Nephron (organoid): Measurements from ENCODE around the gene SNRPB.

Experiments
- H3K27ac Mint-ChIP-seq, 3 experiments: 2 replicates each; pipeline ENCODE4 v1.8.0; 2020; ENCODE audit warnings: mixed read lengths in 3 of 3, mild to moderate bottlenecking in 2 of 3, moderate library complexity in 1 of 3
- H3K27me3 Mint-ChIP-seq: 2 replicates; pipeline ENCODE4 v1.8.0; 2021; ENCODE audit warnings: low read depth, mild to moderate bottlenecking, moderate library complexity, mixed read lengths
- H3K36me3 Mint-ChIP-seq: 2 replicates; pipeline ENCODE4 v1.8.0; 2020; ENCODE audit warnings: low read depth, mixed read lengths
- H3K4me1 Mint-ChIP-seq: 2 replicates; pipeline ENCODE4 v1.8.0; 2020; ENCODE audit warnings: mixed read lengths
- H3K4me3 Mint-ChIP-seq, 3 experiments: 2 replicates each; pipeline ENCODE4 v1.8.0; 2020; ENCODE audit warnings: mild to moderate bottlenecking in 3 of 3, mixed read lengths in 3 of 3, moderate library complexity in 2 of 3
- H3K9me3 Mint-ChIP-seq: 2 replicates; pipeline ENCODE4 v1.8.0; 2020; ENCODE audit warnings: mixed read lengths
- TF ChIP-seq, protein P1 (sequence below), 3 experiments: fragments of 200-600 bp; sonication (generic); IDR thresholded peaks; one replicate each; pipeline ENCODE4 v1.5.0; 2021; ENCODE audit warnings: antibody characterized with exemption in 3 of 3; ENCODE audit not compliant: unreplicated experiment in 3 of 3

SNRPB gene

DNA sequence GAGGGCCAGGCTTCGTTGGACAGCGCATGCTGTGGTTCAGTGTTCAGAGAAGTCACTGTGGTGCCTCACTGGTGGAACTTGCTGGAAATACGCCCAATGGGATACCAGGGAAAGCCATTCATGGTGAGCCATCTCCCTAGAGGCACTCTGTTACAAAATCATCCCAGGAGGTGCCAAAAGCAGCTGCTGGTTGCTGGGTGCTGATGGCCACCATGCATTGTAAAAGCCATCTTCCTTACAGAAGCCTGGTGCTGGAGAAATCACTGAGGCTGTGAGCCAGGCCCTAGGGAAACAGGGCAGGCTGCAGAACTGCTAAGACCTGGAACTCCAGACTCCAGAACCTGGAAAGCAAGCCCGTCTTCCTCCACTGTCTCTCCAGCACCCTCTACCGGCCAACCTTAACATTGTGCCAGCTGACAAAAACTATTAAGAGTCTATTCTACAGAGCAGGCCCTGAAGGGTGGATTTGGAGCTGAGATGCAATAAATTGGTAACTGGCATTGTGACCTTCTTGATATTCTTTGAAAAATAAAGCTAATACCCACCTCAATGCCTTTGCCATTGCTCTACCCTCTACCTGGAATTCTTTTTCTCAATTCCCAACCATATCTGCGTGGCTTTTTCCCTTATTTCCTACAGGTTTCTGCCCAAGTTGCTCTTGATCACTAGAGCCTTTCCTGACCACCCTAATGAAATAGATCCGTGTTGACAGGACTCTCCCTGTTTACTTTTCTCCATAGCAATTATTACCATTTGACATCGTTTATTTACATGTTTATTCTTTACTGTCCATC, 18.5 kb downstream of the SNRPB start:
- no peaks in the 10 kb centered on the region for H3K9me3 Mint-ChIP-seq
- H3K4me1 Mint-ChIP-seq, result no peaks in the 10 kb centered on the region
- H3K4me3 Mint-ChIP-seq, result no peak overlapping the region
- no peaks in the 10 kb centered on the region for H3K27me3 Mint-ChIP-seq
- TF ChIP-seq, protein P1, sequence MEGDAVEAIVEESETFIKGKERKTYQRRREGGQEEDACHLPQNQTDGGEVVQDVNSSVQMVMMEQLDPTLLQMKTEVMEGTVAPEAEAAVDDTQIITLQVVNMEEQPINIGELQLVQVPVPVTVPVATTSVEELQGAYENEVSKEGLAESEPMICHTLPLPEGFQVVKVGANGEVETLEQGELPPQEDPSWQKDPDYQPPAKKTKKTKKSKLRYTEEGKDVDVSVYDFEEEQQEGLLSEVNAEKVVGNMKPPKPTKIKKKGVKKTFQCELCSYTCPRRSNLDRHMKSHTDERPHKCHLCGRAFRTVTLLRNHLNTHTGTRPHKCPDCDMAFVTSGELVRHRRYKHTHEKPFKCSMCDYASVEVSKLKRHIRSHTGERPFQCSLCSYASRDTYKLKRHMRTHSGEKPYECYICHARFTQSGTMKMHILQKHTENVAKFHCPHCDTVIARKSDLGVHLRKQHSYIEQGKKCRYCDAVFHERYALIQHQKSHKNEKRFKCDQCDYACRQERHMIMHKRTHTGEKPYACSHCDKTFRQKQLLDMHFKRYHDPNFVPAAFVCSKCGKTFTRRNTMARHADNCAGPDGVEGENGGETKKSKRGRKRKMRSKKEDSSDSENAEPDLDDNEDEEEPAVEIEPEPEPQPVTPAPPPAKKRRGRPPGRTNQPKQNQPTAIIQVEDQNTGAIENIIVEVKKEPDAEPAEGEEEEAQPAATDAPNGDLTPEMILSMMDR (IDR thresholded peaks at IDR 0.05; ENCODE audit: unreplicated experiment in 3 of 3), result peak; percentile 81 to 86 (median 82)
- no peaks in the 10 kb centered on the region for H3K36me3 Mint-ChIP-seq
- no peak overlapping the region for H3K27ac Mint-ChIP-seq

DNA sequence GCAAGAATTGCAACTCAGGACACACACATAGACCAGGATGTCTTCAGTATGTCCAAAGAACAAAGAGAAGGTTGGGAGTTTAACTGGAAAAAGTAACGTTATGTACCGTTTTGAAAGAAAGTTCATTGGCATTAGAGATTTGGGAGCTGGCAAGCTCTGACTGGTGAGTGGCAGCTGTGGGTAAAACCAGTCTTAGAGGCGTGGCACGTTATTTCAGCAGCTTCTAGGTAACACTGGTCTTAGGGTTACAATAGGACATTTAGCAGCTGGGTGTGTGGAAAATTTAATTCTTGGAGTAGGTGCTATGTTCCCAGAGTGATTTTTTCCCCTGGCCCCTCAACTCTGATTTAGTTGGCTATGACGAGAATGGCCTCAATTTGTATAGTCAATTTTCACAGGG, 19.2 kb downstream of the SNRPB start:
- Mint-ChIP-seq H3K4me3 (no peak overlapping the region), H3K9me3 (no peaks in the 10 kb centered on the region)

DNA sequence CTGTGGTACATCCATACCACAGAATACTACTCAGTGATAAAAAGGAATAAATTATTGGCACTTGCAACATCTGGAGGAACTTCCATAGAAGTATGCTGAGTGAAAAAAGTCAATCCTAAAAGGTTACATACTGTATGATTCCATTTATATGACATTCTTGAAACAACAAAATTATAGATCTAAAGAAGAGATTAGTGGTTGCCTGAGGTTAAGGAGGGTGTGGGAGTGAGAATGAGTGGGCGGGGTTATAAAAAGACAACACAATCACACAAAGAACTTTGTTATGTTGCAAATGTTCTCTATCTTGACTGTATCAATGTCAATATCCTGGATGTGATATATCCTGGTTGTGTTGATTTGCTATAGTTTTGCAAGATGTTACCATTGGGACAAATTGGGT, 21.2 kb downstream of the SNRPB start:
- no peaks in the 10 kb centered on the region for H3K36me3 Mint-ChIP-seq
- H3K27ac Mint-ChIP-seq, result no peak overlapping the region
- no peaks in the 10 kb centered on the region for H3K9me3 Mint-ChIP-seq
- no peaks in the 10 kb centered on the region for H3K4me1 Mint-ChIP-seq
- TF ChIP-seq, protein P1 (IDR thresholded peaks at IDR 0.05; ENCODE audit: unreplicated experiment in 3 of 3), result no peak
- H3K4me3 Mint-ChIP-seq, result no peak overlapping the region
- no peaks in the 10 kb centered on the region for H3K27me3 Mint-ChIP-seq

More for the DNA sequence above, 19.2 kb downstream of the SNRPB start:
- Mint-ChIP-seq H3K36me3 (no peaks in the 10 kb centered on the region), H3K27ac (no peak overlapping the region), H3K27me3 (no peaks in the 10 kb centered on the region), H3K4me1 (no peaks in the 10 kb centered on the region)
- TF ChIP-seq, protein P1 (IDR thresholded peaks at IDR 0.05; ENCODE audit: unreplicated experiment in 3 of 3), result no peak

DNA sequence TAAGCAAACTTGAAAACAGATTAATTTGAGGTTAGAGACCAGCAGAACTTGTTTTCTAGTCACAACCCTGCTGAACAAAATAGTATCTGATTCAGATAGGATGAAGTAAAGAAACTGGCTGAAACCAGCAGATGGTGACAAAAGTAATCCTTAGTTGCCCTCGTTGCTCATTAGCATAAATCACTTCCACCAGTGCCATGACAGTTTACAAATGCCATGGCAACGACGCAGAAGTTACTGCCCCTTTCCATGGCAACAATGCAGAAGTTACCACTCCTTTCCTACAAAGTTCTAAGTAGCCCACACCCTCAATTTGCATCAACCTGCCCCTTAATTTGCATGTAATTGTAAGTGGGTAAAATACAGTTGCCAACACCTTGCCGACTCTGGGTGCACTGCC, 23.7 kb downstream of the SNRPB start:
- TF ChIP-seq, protein P1 (IDR thresholded peaks at IDR 0.05; ENCODE audit: unreplicated experiment in 3 of 3), result no peak
- Mint-ChIP-seq H3K9me3 (no peaks in the 10 kb centered on the region), H3K27ac (no peak overlapping the region), H3K36me3 (no peaks in the 10 kb centered on the region), H3K27me3 (no peaks in the 10 kb centered on the region), H3K4me1 (no peaks in the 10 kb centered on the region), H3K4me3 (no peak overlapping the region)

DNA sequence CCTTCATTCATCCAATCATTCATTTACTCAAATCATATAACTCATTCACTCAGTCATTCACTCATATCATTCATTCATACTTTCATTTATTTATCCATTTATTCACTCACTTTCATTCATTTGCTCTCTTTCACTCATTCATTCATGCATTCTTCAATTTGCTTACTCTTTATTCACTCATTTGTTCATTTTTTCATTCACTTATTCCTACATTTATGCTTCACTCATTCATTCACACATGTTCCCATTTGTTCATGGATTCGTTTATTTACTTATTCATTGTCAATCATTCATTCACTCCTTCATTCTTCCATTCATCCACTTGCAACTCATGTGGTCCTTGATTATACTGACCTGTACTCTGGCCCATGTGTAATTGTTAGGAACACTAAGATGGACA, 39.4 kb downstream of the SNRPB start:
- Mint-ChIP-seq H3K36me3 (no peaks in the 10 kb centered on the region), H3K27ac (no peak overlapping the region), H3K27me3 (peaks cover 8% of the 10 kb centered on the region), H3K4me3 (no peak overlapping the region), H3K9me3 (no peaks in the 10 kb centered on the region), H3K4me1 (no peaks in the 10 kb centered on the region)
- TF ChIP-seq, protein P1 (IDR thresholded peaks at IDR 0.05; ENCODE audit: unreplicated experiment in 3 of 3), result no peak

DNA sequence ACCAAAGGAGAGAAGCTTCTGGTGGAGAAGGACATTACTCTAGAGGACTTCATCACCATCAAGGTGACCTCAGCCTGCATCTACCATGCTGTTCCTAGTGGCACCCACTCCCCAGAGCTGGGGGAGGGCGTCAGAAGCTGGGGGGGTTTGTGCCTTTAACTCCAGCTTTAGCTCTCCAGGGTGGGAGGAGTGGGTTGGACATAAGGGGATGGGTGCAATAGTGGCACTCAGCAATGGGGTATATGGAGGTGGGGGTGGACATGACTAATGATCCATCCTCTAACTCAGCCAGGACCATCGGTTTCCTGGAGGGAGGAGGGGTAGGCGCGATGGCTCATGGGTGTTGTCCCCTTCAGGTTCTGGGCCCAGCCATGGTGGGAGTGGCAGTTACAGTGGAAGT, 40.1 kb downstream of the SNRPB start:
- H3K36me3 Mint-ChIP-seq, result no peaks in the 10 kb centered on the region
- H3K4me1 Mint-ChIP-seq, result no peaks in the 10 kb centered on the region
- no peak overlapping the region for H3K4me3 Mint-ChIP-seq
- peaks cover 8% of the 10 kb centered on the region for H3K27me3 Mint-ChIP-seq
- H3K9me3 Mint-ChIP-seq, result peaks cover 3% of the 10 kb centered on the region
- TF ChIP-seq, protein P1 (IDR thresholded peaks at IDR 0.05; ENCODE audit: unreplicated experiment in 3 of 3), result no peak
- H3K27ac Mint-ChIP-seq, result no peak overlapping the region
